ENCODE measurements around the gene KCNH2.

The KCNH2 gene

DNA sequence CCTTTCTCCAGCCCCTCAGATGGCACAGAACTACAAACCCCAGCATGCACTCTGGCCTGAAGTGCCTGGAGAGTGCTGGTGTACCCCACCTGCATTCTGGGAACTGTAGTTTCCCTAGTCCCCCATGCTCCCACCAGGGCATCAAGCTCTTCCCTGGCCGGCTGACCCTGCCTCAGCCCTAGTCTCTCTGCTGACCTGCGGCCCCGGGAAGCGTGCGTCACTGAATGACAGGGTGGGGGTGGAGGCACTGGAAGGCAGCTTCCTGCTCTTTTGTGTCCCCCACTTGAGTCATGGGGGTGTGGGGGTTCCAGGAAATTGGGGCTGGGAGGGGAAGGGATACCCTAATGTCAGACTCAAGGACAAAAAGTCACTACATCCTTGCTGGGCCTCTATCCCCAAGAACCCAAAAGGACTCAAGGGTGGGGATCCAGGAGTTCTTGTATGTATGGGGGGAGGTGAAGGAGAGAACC is 14.7 kb upstream of the KCNH2 start:
- DNase-seq: no peak

DNA sequence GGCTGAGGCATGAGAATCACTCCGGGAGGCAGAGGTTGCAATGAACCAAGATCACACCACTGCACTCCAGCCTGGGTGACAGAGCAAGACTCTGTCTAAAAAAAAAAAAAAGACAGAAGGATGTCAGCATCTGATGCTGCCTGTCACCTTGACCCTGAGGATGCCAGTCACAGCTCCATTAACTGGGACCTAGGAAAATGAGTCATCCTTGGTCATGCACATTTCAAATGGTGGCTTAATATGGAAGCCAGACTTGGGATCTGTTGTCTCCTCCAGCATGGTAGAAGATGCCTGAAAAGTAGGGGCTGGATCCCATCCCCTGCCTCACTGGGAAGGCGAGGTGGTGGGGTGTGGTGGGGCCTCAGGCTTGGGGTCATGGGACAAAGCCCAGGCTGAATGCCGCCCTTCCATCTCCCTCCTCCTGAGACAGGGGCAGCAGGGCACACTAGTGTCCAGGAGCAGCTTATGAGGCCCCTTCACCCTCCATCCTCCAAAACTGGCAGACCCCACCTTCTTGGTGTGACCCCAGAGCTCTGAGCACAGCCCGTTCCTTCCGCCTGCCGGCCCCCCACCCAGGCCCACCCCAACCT is 14.0 kb upstream of the KCNH2 start:
- DNase-seq: no peak

DNA sequence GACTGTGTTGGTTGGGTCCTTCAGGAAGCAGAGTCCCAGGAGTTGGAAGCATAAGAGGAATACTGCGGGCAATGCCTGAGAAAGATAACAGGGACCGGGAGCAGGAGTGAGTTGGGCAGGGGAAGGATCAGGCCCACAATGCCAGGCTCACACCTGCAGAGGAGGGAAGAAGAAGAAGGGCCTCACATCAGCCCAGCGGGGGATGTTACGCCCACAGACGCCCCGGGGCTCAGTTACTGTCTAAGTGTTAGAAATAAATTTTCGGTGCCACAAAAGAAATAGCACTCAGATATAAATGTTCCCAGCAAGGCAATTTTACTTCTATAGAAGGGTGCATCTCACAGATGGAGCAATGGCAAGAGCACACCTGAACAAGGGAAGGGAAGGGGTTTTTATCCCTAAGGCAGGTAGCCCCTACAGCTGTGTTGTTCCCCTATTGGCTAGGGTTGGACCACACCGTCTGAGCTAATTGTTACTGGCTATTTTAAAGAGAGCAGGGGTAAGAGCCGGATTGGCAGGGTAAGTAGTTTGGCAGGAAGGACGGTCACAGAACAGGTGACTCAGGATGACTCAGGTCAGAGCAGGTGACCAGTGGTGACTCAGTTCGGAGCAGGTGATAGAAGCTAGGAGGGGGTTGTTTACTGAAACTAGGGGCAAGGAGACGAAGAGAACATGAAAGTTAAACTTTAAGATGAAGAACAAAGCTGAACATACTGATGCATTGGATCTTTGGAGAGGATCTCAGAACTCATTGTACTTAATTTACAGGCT is 12.5 kb upstream of the KCNH2 start, which contains the start of gene NOS3:
TSS of gene NOS3 (plus strand) at position 602 of the 771 bp plus-strand sequence. CDS start 2,787 bp downstream, outside the sequence.
- DNase-seq: no peak

DNA sequence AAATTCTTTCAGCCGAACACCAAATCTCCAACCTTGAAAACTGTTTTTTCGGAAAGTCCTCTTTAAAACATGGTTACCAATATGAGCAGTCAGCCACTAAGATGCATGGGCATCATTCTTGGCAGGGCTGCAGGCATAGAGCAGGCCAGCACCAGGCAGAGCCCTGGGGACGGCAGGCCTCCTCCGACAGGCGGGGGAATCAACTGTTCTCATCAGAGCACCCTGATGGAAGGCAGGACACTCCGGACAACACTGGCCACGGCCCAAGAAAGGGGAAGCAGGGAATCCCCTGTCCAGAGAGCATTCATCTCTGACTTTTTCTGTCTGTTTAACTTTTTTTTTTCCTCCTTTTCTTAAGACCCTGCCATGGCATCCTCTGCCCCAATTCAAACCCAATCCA is 11.3 kb upstream of the KCNH2 start:
- DNase-seq: no peak

DNA sequence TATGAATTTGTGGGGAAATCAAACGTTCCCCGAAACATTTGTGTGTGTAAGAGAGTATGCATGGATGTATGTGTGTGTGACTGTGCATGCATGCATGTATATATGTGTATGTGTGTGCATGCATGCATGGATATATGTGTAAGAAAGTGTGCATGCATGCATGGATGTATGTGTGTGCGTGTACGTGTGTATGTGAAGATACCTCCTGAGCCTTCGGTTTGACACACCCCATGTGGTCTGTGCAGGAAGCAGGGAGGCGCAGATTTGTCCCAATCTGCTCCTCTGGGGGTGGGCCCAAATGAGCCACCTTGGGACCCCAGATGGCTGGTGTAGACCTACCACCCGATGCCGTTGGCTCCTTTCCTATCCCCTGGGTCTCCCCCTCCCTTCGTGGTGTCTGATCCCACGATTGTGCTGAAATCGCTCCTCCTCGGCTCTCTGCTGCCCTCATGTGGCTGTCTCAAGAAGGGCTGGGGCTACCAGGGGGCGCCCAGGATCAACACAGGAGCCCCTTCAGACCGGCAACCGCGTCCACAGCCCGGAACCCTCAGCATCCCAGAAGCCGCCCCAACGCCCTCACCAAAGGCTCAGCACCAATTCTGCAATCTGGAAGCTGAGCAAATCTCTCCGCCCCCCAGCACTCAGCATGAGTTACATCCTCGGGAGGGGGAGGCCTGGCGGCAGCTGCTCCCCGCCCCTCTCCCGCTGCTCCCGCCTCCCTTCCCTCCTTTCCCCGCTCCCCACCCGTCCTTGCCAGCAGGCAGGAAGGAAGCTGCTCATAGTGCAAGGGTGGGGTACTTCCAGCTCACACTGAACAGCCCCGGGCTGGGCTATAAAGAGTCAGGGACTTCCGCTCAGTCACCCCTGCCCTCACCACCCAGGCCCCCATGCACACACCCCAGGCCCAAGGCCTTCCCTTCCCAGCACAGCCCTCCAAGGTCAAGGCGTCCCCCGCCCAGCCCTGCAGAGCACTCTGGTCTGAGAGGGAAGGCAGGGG is 10.4 kb upstream of the KCNH2 start:
- DNase-seq: no peak

DNA sequence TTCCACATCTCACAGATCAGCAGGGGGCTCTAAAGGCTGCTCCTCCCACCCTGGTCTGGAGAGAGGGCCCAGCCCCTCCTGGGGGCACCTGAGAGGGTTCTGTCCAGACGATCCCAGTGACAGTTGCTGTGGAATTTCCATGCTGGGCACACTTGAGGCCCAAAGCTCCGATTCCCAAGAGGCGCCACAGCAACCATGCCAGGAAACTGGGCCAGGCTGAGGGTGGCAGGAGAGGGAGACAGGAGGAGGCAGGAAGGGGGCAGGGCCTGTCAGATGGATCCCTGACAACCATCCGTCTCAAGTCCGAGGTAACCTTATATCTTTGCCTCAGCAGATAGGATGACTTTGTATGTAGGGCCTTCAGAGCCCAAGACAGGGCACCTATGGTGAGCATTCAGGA is 8.4 kb upstream of the KCNH2 start:
- DNase-seq: no peak

DNA sequence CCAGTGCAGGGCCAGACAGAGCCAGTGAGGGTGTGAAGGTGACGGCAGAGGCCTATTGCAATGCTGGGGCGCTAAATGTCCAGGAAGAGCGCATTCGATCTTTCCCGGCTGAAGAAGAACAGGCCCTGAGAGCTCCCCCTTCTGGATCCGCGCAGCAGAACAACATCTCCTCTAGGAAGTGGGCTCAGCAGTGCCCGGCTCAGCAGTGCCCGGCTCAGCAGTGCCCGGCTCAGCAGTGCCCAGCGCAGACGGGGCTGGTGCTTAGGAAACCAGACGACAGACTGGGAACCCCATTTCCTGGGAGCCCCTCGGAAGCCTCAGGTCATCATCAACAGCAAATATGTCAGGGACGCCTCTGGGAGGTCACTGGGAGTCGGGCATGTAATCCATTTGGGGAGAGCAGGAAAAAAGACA is 8.0 kb upstream of the KCNH2 start:
- no peak for DNase-seq

DNA sequence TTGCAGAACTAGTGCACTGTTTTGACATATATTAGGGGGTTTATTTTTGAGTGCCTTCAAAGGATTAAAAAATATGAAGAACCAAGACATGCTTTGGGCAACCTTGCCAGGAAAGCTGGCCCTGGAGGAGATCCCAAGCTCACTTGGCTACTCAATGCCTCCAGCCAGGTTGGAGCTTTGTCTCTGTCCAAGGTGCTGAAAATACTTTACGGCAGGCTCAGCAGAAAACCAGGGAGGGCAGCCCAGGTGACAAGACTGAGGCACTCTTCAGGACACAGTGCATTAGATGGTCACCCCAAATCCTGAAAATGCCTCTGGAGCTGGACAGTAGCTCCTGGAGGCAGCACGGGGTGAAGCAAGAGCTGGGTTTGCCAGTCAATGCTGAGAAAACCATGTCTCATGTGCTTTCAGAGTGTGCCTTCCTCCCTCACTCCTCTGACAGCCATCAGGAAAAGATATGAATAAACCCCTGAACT is 5.8 kb upstream of the KCNH2 start:
- no peak for DNase-seq

DNA sequence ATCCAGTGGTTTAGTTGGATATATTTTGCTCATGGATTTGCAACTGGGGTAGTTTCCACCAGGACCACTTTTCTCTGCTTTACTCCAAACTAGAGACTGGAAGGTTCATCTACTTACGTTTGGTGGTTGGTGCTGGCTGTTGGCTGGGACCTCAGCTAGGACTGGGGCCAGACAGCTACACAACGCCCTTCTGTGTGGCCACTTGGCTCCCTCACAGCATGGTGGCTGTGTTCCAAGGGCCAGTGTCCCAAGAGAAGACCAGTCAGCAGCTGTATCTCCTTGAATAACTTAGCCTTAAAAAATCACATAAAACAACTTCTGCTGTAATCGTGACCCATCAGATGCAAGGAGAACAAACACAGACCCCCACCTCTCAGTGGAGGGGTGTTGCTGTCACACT is 4.2 kb upstream of the KCNH2 start:
- no peak for DNase-seq

DNA sequence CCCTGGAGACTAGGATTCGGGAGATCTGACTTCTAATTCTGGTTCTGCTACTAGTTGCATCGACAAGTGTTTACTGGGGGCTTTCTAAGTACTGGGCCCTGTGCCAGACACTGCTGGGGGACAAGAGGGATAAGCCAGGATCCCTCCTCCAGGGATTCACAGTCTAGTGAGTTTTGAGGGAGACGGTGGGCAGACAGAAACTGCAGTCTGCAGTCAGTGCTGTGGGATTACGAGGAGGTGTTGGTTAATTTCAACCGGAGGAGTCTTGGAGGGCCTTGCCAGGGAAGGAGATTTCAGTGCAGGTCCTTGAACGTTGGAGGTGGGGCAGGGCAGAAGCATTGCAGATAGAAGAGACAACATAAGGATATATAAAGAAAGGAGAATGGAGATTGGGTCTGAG is 3.5 kb upstream of the KCNH2 start:
- DNase-seq: no peak

DNA sequence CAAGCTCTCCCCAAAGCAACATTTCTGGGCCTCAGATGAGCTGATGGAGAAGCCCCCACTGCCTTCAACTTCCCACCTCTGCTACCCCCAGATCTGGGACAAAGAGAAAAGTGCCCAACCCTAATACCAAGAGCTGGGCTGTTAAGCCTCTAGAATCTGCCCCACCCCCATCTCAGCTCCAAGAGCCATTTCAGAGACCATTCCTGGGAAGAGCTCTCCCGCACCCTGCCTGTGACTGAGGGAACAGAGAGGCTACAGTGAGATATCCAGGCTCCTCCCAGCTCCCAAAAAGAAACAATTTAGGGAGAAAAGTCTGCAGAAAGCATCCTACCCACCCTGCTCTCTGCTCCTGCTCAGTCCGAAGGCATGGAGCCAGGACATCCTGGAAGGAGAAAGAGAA is 2.5 kb upstream of the KCNH2 start:
- DNase-seq: no peak

DNA sequence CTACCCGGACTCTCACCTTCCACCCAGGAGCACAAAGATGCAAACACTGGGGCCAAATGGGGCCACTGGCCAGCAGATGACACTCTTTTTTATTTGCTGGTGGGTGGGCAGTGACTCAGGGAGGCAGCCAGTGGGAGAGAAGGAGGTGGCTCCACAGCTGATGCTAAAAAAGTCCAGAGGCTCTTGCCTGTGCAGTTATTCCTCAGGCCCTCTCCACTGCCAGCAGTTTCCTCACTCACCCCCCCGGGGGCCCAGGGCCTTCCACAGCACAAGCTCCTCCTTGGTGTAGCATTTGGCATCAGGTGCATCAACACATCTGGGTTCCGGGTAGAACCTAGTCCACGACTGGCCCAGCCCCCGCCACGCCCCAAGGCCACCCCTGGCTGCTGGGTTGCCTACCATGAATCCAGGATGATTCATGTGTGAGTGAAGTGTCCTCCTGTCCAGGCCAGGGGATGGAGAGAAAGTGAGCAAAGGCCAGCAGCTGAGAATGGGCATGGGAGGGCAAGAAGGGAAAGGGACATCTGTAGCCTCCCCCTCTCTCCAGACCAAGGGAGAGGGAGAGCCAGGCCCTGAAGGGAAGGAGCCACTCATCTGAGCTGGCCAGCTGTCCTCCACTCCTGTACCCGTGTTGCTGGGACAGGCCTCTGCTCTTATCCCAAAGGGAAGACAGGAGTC is 1.7 kb upstream of the KCNH2 start:
- no peak for DNase-seq

DNA sequence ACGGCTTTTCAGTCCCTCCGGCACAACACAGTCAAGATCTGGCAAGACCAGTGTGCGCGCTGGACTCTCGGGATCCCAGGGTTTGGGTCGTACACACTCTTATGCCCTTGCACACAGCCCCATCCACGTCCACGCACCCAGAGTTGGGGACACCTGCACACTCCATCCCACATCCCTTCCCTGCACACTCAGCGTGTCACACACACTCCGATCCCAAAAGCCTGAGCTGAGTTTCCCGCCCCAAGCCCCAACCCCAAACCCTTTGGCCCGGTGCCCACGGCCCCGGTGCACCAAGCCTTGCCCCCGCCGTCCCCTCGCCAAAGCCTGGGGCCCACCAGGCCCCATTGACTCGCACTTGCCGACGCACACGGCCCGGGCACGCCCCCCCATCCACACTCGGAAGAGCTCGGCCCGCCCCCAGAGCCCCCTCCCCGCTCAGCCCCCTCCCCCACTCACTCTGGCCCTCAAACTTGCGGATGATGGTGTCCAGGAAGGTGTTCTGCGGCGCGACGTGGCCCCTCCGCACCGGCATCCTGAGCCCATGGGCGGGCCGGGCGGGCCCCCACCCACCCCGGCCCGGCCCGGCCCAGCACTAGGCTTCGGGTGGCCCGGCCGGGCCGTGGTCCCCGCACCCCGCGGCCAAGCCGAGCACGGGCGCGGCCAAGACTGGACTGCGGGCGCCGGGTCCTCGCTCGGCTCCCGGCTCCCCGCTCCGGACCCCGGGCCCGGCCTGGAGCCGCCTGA is 567 bp downstream of the KCNH2 start:
- no peak for DNase-seq

DNA sequence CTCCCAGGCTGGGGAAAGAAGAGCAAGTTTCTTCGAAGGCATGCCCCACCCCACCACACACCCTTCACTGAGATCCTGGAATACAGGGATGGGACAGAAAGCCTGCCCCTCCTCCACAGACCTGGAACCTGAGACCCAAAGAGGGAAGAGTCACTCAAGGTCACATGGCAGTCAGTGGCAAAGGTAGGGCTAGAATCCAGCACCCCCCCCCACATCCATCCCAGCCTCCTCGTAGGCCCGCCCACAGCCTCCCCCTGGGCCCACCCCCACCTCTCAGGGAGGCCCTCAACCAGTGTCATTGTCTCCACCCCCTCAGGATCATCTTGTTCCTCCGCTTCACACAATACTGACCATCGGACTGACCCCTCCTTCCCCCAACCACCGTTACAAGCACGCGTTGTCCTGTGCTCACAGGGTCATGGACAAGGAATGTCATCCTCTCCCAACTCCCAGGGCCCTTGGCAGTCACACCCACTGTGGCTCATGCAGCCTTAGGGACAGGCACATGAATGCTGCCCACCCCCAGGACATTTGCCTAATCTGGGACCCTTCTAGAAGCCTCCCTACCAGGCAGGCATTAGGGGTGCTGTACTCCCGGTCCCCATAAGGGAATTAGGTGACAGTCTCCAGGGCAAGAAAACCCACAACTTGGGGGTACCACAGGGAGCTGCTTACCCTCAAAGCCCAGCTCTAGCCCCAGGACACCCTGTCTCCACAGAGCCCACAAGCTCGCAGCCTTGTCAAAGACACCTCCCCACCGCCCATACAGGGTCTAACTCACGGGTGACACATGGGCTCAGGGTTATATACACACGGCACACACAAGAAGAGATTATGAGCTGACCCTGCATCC is 1.4 kb downstream of the KCNH2 start:
- DNase-seq: no peak

DNA sequence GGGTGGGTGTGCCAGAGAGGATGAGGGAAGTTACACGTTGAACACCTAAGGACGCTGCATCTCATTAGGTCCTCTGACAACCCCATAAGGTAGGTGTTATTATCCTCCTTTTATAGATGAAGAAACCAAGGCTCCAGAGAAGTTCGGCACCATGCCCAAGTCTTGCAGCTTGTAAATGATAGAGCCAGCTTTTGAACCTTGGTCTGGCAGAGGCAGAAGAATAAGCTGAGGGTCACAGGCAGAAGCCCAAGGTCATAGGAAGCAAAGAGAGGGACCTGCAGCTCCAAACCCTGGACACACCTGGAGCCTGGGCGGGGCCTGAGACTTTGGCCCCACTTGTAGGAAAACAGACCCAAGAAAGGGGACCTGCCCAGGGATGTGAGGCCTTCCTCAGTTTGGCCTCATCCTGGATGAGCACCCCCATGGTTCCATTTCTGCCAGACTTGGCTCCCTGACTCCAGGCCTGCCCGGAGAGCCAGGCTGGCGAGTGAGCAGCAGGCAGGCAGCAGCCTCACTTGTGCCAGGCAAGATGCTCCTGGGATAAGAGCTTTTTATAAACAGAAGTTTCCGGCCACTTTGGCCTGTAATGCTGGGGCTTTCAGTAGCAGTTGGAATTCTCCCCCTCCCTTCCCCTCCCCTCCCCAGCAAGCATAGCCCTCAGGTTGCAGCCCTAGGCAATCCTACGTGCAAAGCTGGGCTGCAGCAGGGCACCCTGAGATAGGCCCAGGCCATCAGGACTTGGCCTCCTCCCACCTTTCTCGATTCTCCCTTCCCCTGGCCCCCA is 2.4 kb downstream of the KCNH2 start:
- no peak for DNase-seq

DNA sequence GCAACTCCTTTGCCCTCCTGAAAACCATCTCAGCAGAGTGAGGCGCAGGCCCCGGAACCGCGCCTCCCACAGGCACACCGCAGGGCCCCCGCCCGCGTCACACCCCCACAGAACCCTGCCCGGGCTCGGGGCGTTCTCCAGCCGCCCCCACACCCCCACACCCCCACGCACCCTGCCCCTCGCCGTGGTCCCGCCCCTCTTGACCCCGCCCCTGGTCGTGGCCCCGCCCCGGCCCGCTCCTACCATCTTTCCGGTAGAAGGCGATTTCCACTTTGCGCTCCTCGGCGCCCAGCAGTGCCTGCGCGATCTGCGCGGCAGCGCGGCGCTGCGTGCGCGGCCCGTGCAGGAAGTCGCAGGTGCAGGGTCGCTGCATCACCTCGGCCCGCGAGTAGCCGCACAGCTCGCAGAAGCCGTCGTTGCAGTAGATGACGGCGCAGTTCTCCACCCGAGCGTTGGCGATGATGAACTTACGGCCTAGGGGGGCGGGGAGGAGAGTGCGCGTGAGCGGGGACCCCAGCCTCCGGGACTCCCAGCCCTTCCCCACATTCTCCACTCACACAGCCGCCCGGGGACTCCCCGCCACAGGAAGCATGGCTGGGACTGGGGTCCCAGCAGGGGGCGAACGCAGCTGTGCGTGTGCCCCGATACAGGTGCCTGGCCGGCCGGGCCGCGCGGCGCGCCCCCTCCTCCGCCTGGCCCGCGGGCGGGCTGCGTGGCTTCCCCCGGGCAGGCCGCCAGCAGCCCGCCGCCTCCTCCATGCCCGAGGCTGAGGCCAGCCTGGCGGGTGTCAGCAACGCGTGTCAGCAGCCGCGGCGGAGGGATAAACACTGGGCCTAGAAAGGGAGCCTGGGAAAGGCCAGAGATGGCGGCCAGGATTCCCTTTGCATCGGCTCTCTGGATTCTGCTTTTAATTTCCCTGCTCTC is 3.4 kb downstream of the KCNH2 start:
- no peak for DNase-seq

DNA sequence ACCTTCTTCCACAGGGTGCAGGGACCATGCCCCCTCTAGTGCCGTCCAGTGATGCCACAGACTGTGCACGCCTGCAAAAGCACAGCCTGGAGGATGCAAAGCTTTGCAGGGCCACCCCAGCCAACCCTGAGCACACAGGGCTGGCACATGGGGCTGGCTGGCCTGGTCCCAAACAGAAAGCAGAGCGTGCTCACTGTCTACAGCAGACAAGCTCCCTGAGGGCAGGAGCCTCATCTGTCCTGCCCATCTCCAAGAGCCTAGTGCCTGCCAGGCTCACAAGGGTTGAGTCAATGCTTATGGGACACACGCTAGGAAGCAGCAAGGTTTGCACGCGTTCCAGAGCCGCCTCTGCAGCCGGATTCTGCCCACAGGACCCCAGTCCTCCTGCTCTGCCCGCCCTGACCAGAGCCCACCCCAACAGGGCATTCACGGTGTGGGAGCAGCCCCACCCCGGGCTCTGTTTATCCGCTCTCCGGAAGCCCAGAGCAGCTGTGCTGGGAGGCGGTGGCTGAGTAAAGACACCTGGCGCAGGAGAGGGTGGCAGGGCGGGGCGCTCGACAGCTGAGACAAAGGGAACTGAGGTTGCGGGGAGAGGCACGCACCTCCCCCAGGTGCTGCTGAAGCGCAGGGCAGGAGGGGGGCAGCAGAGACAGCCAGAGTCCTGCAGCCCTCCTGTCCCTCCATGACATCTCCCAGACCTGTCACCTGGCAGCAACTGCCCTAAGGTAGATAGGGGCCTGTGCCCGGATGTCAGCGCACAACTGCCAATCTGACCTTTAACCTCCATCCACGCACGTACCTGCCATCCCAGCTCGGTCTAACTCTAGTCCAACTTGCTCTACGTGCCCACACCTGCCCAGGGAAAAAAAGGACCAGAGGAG is 4.3 kb downstream of the KCNH2 start:
- DNase-seq: no peak

DNA sequence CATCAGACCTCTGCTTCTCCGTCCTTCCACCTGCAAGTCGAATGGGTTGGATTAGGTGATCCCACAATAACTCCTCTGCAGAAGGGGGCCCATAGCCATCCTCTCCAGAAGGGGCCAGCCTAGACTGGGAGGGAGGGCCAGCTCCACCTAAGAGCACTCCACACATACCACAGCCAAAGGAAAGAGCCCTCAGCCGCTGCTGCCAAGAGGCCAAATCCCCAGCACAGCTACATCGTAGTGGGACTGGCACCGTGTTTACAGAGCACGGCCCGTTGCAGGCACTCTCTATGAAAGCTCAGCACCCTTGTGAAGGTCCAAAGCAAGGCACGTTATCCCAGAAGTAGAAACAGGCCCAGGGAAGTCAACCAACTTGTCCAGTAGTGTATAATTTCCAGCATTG is 5.4 kb downstream of the KCNH2 start:
- DNase-seq: no peak
